NCI-H2029 (cell line): ENCODE data around the gene TXNL4A.

ENCODE experiments used
- DNase-seq: peaks from one replicate; lab custom pipeline; 2025; lab: John Stamatoyannopoulos, UW

Gene TXNL4A

DNA sequence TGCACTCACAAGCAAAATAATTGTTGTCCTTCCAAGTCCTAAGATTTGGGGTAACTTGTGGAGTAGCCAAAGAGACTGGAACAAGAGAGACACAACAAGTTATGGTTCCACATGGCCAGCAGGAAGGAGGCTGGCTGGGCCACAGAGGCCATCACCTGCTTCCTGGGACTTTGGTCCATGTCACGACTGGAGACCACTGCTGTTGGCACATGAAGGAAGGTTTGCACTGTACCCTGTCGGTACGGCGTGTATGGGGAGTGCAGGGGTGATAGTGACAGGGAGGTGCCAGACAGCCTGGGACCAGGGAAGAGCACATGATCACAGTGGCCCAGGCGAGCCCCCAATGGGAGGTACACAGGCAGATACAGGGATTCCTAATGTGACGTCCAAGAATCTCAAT, 52.4 kb downstream of the TXNL4A start:
- DNase-seq, result no peak

GRCh38 chr18:79935499-79935898, 52.9 kb downstream of the TXNL4A start:
- DNase-seq, result no peak

DNA sequence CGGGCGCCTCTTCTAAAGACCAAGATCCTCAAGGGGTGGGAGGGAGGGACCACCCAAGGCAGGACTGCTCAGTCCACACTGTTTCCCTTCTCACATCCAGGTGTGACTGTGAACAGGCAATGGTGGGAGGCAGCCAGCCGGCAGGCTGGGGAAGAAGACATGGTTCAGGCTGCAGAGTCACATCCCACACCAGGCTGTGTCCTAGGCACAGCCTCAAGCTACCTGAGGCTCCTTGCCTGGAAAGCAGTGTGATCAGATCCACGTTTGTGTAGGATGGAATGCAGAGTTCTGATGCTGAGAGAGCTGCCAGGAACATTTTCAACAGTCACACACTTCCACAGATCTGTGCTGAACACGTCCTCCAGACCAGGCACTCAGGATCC, 53.3 kb downstream of the TXNL4A start:
- no peak for DNase-seq

GRCh38 chr18:79934311-79935097, 53.9 kb downstream of the TXNL4A start:
- DNase-seq, result no peak

DNA sequence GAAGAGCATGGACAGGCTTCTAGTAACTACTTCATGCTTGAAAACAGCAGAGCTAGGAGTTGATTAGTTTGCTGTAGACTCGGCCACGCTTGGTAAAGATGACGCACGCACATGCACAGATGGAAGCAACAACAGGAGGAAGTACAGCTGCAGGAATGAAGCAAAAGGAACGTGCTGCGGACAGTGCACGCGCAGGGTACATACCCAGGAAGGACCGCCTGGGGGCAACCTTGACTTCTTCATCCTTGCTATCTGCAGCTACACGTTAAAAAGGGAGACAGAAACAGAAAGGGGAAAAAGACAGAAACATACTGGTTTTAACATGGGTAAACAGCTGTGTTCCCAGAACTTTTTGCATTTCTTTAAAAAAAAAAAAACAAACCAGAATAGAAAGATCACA, 54.6 kb downstream of the TXNL4A start:
- no peak for DNase-seq

GRCh38 chr18:79932907-79933306, 55.5 kb downstream of the TXNL4A start:
- no peak for DNase-seq

DNA sequence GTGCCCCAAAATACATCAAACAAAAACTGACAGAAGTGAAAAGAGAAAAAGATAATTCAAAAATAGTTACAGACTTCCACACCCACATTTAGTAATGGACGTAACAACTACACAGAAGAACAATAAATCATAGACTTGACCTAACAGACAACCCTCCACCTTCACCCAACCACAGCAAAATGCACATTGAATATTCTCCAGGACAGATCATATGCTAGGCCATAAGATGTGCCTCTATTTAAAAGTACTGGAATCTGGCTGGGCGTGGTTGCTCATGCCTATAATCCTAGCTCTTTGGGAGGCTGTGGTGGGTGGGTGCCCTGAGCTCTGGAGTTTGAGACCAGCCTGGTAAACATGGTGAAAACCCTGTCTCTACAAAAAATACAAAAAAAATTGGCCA, 56.9 kb downstream of the TXNL4A start:
- no peak for DNase-seq

GRCh38 chr18:79930020-79930642, 58.2 kb downstream of the TXNL4A start:
- no peak for DNase-seq

GRCh38 chr18:79928563-79928960, 59.8 kb downstream of the TXNL4A start:
- no peak for DNase-seq

GRCh38 chr18:79927607-79928562, 60.5 kb downstream of the TXNL4A start:
- DNase-seq, result no peak

GRCh38 chr18:79926715-79927606, 61.4 kb downstream of the TXNL4A start:
- no peak for DNase-seq

DNA sequence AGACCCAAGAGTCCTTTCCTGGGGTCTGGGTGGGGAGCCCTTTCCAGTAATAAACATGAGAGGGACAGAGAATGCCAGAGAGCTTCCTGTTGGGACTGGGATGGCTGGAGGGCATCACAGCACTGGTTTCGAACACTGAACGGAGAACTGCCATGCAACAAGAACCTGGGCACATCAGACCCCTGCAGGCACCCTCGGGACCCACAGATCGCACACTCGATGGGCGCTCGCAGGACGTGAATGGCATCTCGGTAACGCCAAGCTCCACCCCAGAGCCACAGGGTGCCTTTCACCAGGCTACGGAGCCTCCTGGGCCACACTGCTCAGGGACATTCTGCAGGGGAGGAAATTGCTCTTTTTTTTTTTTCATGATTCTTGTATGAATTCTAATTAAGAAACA, 62.1 kb downstream of the TXNL4A start:
- DNase-seq, result no peak

GRCh38 chr18:79924814-79925731, 63.3 kb downstream of the TXNL4A start:
- no peak for DNase-seq

- no peak for DNase-seq
These were observed 64.3 kb downstream of the TXNL4A start for GRCh38 chr18:79923896-79924585.

DNA sequence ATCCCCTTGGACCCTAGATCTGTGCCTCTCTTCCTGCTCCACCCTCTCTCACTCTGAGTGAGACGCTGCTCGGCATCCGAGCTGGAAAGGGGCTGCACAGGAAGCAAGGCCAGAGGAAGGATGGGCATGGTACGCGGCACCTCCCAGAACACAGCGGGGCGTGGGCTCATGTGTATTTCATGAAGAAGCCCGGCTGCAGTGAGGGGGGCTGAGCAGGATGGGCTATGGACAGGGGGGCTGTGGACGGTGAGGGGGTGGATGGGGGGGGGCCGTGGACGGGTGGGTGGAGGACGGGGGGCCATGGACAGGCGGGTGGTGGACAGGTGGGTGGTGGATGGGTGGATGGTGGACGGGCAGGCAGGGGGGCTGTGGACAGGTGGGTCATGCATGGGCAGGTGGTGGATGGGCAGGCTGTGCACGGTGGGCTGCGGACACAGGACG, 65.4 kb downstream of the TXNL4A start:
- no peak for DNase-seq

- DNase-seq, result no peak
These were observed 66.1 kb downstream of the TXNL4A start for GRCh38 chr18:79921984-79922965.
